GM12878 (cell line): ENCODE measurements around the gene BSN. TPM values are rescaled to one million over a fixed set of nuclear protein-coding genes. Genes with fewer than 3 reads are reported as not detected.

Source experiments
- ATAC-seq: fragments of 200-7000 bp; cut with Tn5 transposase; 3 replicates; pipeline ENCODE4 v1.9.1; 2020; ENCODE audit warnings: mild to moderate bottlenecking, moderate library complexity
- BruUV-seq: library from RNA; stranded (reverse); fragments of 400-500 nt; replicated peaks from 2 replicates; lab custom pipeline; 2021; lab: Mats Ljungman, UMichigan
- CTCF ChIA-PET: fragments of 300-600 bp; sonication (Branson Sonifier 250); formaldehyde crosslinking; extraction: SDS; loops from one replicate; lab custom pipeline; 2021; ENCODE audit warnings: inconsistent platforms; lab: Yijun Ruan, JAX
- POLR2A ChIA-PET: fragments of 350-600 bp; formaldehyde crosslinking; extraction: SDS; loops from one replicate; lab custom pipeline; 2021; ENCODE audit warnings: inconsistent platforms; lab: Charles Lee
- RAD21 ChIA-PET: fragments of 300-600 bp; sonication (Branson Sonifier 250); formaldehyde crosslinking; loops from one replicate; lab custom pipeline; 2023; ENCODE audit warnings: antibody characterized with exemption; ENCODE audit not compliant: unreplicated experiment; lab: Charles Lee
- SMC1A ChIA-PET: fragments of 300-600 bp; sonication (Branson Sonifier 250); formaldehyde crosslinking; loops from one replicate; lab custom pipeline; 2023; ENCODE audit not compliant: unreplicated experiment, uncharacterized antibody; lab: Charles Lee
- DNase-seq: peaks from one replicate; pipeline ENCODE4 v3.0.0-alpha.2; 2011; ENCODE audit warnings: low read depth, low spot score
- FAIRE-seq: peaks from 3 replicates; lab custom pipeline; 2011; peaks lifted over from hg19 to GRCh38; lab: Jason Lieb, UNC
- H2AFZ ChIP-seq: 2 replicates; pipeline ENCODE4 v1.6.0; 2011; ENCODE audit warnings: low read depth, low read length, control low read depth; ENCODE audit not compliant: control insufficient read depth
- H3K27ac ChIP-seq: 2 replicates; pipeline ENCODE4 v1.5.1; 2011; ENCODE audit warnings: control low read depth; ENCODE audit not compliant: control insufficient read depth, insufficient read depth
- H3K27me3 ChIP-seq, 2 experiments: replicated peaks in 1 of 2; 2 replicates each; pipeline versions ENCODE4 v1.6.0 to v1.6.1; 2011; ENCODE audit warnings: low read length in 1 of 2; ENCODE audit not compliant: control insufficient read depth in 2 of 2, insufficient read depth in 2 of 2
- H3K36me3 ChIP-seq, 2 experiments: 2 replicates each; pipeline ENCODE4 v1.5.1; 2011; ENCODE audit warnings: low read length in 1 of 2; ENCODE audit not compliant: control insufficient read depth in 2 of 2, insufficient read depth in 2 of 2
- H3K4me1 ChIP-seq: 2 replicates; pipeline ENCODE4 v1.6.1; 2011; ENCODE audit warnings: mild to moderate bottlenecking, low read length, moderate library complexity, mixed read lengths; ENCODE audit not compliant: control insufficient read depth, insufficient read depth
- H3K4me2 ChIP-seq: 2 replicates; pipeline ENCODE4 v1.6.0; 2011; ENCODE audit warnings: control low read depth; ENCODE audit not compliant: control insufficient read depth, insufficient read depth
- H3K4me3 ChIP-seq: fragments of 200-600 bp; sonication (generic); 2 replicates; pipeline ENCODE4 v1.5.1; 2016
- H3K79me2 ChIP-seq: 2 replicates; pipeline ENCODE4 v1.6.0; 2011; ENCODE audit warnings: low read length; ENCODE audit not compliant: control insufficient read depth, insufficient read depth
- H3K9ac ChIP-seq: 2 replicates; pipeline ENCODE4 v1.8.0; 2011; ENCODE audit warnings: low read length, control low read depth, mixed read lengths; ENCODE audit not compliant: control insufficient read depth, insufficient read depth
- H3K9me3 ChIP-seq: replicated peaks from 3 replicates; pipeline ENCODE4 v1.5.1; 2011; ENCODE audit warnings: mild to moderate bottlenecking, low read length; ENCODE audit not compliant: control insufficient read depth, insufficient read depth
- H4K20me1 ChIP-seq: 2 replicates; pipeline ENCODE4 v1.6.0; 2011; ENCODE audit not compliant: control insufficient read depth, insufficient read depth
- BRCA1 ChIP-seq: IDR thresholded peaks from 2 replicates; pipeline ENCODE4 v1.6.1; 2011; ENCODE audit warnings: low read depth, low read length, improper control_type of control experiment
- CHD1 ChIP-seq: IDR thresholded peaks from 2 replicates; pipeline ENCODE4 v1.6.1; 2012; ENCODE audit warnings: low read depth, low read length, improper control_type of control experiment
- LARP7 ChIP-seq: fragments of 450-650 bp; IDR thresholded peaks from 2 replicates; pipeline ENCODE4 v1.6.1; 2017; ENCODE audit warnings: mild to moderate bottlenecking
- MEF2A ChIP-seq: IDR thresholded peaks from 2 replicates; pipeline ENCODE4 v1.6.1; 2011; ENCODE audit warnings: low read depth, mild to moderate bottlenecking, low read length, moderate library complexity; ENCODE audit not compliant: insufficient read depth
- PBX3 ChIP-seq: IDR thresholded peaks from 2 replicates; pipeline ENCODE4 v1.6.1; 2011; ENCODE audit warnings: mild to moderate bottlenecking, low read depth, low read length, moderate library complexity; ENCODE audit not compliant: insufficient replicate concordance
- USF2 ChIP-seq: IDR thresholded peaks from 2 replicates; pipeline ENCODE4 v1.6.1; 2011; ENCODE audit warnings: low read depth, low read length, improper control_type of control experiment, borderline replicate concordance
- WGBS: methylation state at CpG from one replicate; pipeline ENCODE4 v1.1.6; 2016; ENCODE audit warnings: low lambda C conversion rate; ENCODE audit not compliant: insufficient replicate concordance, insufficient coverage; ENCODE audit errors: missing lambda C conversion rate; 5-methylcytosine and 5-hydroxymethylcytosine counted together
- in situ Hi-C: fragments of 300-500 bp; cut with MboI; formaldehyde crosslinking; loops from 9 replicates; pipeline ENCODE4 v1.14.3; 2018; ENCODE audit warnings: mixed read lengths
- intact Hi-C: fragments of 100-400 bp; cut with micrococcal nuclease; formaldehyde crosslinking; loops from one replicate; pipeline ENCODE4 v1.14.2; 2022; ENCODE audit not compliant: unreplicated experiment
- polyA plus RNA-seq, 11 experiments: library from polyadenylated mRNA; depleted of rRNA in 4 of 11; unstranded in 6 of 11; stranded (reverse) in 5 of 11; fragments of >200 nt; fragmentation: Nextera tagmentation in 4 of 11; fragmentation: Illumina TruSeq in 1 of 11; extraction: Ambion mirVana in 4 of 11; extraction: Trizol in 1 of 11; gene quantifications; 1 replicate in 1 of 11; 2 replicates in 10 of 11; pipeline versions ENCODE4 v1.2.1 to v1.2.3, GENCODE V29; 2011 to 2016; ENCODE audit warnings: inconsistent platforms in 2 of 11, missing spikeins in 2 of 11, low read depth in 1 of 11
- total RNA-seq, 4 experiments: library from RNA; depleted of rRNA in 3 of 4; stranded (reverse); fragments of >200 nt in 3 of 4; fragmentation: Illumina TruSeq in 1 of 4; extraction: Trizol in 1 of 4; gene quantifications; 2 replicates each; pipeline versions ENCODE4 v1.2.1 to v1.2.3, GENCODE V29; 2013 to 2021
- TF ChIP-seq, protein P1 (sequence below): fragments of 450-650 bp; IDR thresholded peaks from 2 replicates; pipeline ENCODE4 v1.6.1; 2018; ENCODE audit warnings: borderline replicate concordance, mild to moderate bottlenecking; ENCODE audit not compliant: partially characterized antibody
- TF ChIP-seq, protein P2 (sequence below): fragments of 450-650 bp; IDR thresholded peaks from 2 replicates; pipeline ENCODE4 v1.6.1; 2017; ENCODE audit warnings: mild to moderate bottlenecking, moderate library complexity
- TF ChIP-seq, protein P3 (sequence below): IDR thresholded peaks from 2 replicates; pipeline ENCODE4 v1.6.1; 2012; ENCODE audit warnings: low read depth, low read length, improper control_type of control experiment
- TF ChIP-seq, protein P4 (sequence below): fragments of 450-650 bp; IDR thresholded peaks from 2 replicates; pipeline ENCODE4 v1.6.1; 2017; ENCODE audit warnings: low read depth, mild to moderate bottlenecking, moderate library complexity

Gene BSN
- total and polyA plus RNA-seq, 10 of the 15 experiments (the other 5 are each of a cell fraction or from before 2014, with no cell fraction given) = under 0.01 to 0.19 (median 0.05) TPM; not detected in 1

GRCh38 chr3:49652218-49652902 is 98.1 kb downstream of the BSN start:
- Histone ChIP-seq H4K20me1 (no peaks in the 10 kb centered on the region), H3K79me2 (no peaks in the 10 kb centered on the region), H3K9me3 (no peaks in the 10 kb centered on the region), H3K4me1 (peaks cover 15% of the 10 kb centered on the region), H3K36me3 (no peaks in the 10 kb centered on the region), H3K4me3 (no peak overlapping the region), H3K4me2 (no peak overlapping the region), H3K9ac (no peak overlapping the region), H3K27ac (no peak overlapping the region), H3K27me3 (no peaks in the 10 kb centered on the region), H2AFZ (no peak overlapping the region)
- POLR2A ChIA-PET = interaction anchor here (0.6 kb wide), 1 partner anchor 234 kb away, joined by 5 read pairs; no protein-coding TSS in a partner anchor
- WGBS = 53% methylated on average over 35 of the region's 36 CpGs
- ATAC-seq (no peak), FAIRE-seq (no peak), DNase-seq (no peak)
- intact Hi-C loops = no loop called here
- CTCF ChIA-PET = interaction anchor here (0.6 kb wide), 1 partner anchor 51 kb away, joined by 4 read pairs; no protein-coding TSS in a partner anchor
- no TSS peak for BruUV-seq
- in situ Hi-C loops = no loop called here
- SMC1A ChIA-PET = no interaction called here
- RAD21 ChIA-PET = interaction anchor here (0.8 kb wide), 1 partner anchor 200 kb away, joined by 4 read pairs; no protein-coding TSS in a partner anchor
- TF ChIP-seq LARP7 (no peak), MEF2A (no peak), USF2 (no peak), CHD1 (no peak), PBX3 (no peak), BRCA1 (no peak)
- TF ChIP-seq, protein P1, sequence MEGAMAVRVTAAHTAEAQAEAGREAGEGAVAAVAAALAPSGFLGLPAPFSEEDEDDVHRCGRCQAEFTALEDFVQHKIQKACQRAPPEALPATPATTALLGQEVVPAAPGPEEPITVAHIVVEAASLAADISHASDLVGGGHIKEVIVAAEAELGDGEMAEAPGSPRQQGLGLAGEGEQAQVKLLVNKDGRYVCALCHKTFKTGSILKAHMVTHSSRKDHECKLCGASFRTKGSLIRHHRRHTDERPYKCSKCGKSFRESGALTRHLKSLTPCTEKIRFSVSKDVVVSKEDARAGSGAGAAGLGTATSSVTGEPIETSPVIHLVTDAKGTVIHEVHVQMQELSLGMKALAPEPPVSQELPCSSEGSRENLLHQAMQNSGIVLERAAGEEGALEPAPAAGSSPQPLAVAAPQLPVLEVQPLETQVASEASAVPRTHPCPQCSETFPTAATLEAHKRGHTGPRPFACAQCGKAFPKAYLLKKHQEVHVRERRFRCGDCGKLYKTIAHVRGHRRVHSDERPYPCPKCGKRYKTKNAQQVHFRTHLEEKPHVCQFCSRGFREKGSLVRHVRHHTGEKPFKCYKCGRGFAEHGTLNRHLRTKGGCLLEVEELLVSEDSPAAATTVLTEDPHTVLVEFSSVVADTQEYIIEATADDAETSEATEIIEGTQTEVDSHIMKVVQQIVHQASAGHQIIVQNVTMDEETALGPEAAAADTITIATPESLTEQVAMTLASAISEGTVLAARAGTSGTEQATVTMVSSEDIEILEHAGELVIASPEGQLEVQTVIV = no peak
- TF ChIP-seq, protein P2, sequence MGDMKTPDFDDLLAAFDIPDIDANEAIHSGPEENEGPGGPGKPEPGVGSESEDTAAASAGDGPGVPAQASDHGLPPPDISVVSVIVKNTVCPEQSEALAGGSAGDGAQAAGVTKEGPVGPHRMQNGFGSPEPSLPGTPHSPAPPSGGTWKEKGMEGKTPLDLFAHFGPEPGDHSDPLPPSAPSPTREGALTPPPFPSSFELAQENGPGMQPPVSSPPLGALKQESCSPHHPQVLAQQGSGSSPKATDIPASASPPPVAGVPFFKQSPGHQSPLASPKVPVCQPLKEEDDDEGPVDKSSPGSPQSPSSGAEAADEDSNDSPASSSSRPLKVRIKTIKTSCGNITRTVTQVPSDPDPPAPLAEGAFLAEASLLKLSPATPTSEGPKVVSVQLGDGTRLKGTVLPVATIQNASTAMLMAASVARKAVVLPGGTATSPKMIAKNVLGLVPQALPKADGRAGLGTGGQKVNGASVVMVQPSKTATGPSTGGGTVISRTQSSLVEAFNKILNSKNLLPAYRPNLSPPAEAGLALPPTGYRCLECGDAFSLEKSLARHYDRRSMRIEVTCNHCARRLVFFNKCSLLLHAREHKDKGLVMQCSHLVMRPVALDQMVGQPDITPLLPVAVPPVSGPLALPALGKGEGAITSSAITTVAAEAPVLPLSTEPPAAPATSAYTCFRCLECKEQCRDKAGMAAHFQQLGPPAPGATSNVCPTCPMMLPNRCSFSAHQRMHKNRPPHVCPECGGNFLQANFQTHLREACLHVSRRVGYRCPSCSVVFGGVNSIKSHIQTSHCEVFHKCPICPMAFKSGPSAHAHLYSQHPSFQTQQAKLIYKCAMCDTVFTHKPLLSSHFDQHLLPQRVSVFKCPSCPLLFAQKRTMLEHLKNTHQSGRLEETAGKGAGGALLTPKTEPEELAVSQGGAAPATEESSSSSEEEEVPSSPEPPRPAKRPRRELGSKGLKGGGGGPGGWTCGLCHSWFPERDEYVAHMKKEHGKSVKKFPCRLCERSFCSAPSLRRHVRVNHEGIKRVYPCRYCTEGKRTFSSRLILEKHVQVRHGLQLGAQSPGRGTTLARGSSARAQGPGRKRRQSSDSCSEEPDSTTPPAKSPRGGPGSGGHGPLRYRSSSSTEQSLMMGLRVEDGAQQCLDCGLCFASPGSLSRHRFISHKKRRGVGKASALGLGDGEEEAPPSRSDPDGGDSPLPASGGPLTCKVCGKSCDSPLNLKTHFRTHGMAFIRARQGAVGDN = no peak
- TF ChIP-seq, protein P3, sequence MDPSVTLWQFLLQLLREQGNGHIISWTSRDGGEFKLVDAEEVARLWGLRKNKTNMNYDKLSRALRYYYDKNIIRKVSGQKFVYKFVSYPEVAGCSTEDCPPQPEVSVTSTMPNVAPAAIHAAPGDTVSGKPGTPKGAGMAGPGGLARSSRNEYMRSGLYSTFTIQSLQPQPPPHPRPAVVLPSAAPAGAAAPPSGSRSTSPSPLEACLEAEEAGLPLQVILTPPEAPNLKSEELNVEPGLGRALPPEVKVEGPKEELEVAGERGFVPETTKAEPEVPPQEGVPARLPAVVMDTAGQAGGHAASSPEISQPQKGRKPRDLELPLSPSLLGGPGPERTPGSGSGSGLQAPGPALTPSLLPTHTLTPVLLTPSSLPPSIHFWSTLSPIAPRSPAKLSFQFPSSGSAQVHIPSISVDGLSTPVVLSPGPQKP = no peak
- TF ChIP-seq, protein P4, sequence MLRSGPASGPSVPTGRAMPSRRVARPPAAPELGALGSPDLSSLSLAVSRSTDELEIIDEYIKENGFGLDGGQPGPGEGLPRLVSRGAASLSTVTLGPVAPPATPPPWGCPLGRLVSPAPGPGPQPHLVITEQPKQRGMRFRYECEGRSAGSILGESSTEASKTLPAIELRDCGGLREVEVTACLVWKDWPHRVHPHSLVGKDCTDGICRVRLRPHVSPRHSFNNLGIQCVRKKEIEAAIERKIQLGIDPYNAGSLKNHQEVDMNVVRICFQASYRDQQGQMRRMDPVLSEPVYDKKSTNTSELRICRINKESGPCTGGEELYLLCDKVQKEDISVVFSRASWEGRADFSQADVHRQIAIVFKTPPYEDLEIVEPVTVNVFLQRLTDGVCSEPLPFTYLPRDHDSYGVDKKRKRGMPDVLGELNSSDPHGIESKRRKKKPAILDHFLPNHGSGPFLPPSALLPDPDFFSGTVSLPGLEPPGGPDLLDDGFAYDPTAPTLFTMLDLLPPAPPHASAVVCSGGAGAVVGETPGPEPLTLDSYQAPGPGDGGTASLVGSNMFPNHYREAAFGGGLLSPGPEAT = no peak
